CD8-positive, alpha-beta memory T cell (primary cell): ENCODE data around the gene SPATA6L. TPM values are rescaled to one million over a fixed set of nuclear protein-coding genes. Genes with fewer than 3 reads are reported as not detected.

Experiments used
- CTCF ChIA-PET: fragments of 350-600 bp; sonication (Branson Sonifier 250); formaldehyde crosslinking; loops from one replicate; lab custom pipeline; 2021; ENCODE audit warnings: antibody characterized with exemption; lab: Charles Lee
- POLR2A ChIA-PET: fragments of 350-600 bp; sonication (Branson Sonifier 250); formaldehyde crosslinking; loops from one replicate; lab custom pipeline; 2021; ENCODE audit warnings: antibody characterized with exemption; lab: Charles Lee
- DNase-seq, 5 donors: peaks; one replicate each; pipeline versions ENCODE4 v3.0.0 to v3.0.0-alpha.2; 2020 to 2022; ENCODE audit warnings: mixed read lengths in 1 of 5
- H3K27ac ChIP-seq: one replicate; pipeline ENCODE4 v1.7.0; 2013; ENCODE audit warnings: low read depth, mild to moderate bottlenecking, low read length, moderate library complexity
- H3K27me3 ChIP-seq: 2 replicates; pipeline ENCODE4 v1.7.0; 2013; ENCODE audit warnings: low read length, mild to moderate bottlenecking; ENCODE audit not compliant: insufficient read depth, poor library complexity, severe bottlenecking
- H3K36me3 ChIP-seq: 2 replicates; pipeline ENCODE4 v1.7.0; 2013; ENCODE audit warnings: mild to moderate bottlenecking, low read length, moderate library complexity; ENCODE audit not compliant: insufficient read depth
- H3K4me1 ChIP-seq: 2 replicates; pipeline ENCODE4 v1.7.0; 2013; ENCODE audit warnings: mild to moderate bottlenecking, low read length, moderate library complexity; ENCODE audit not compliant: insufficient read depth
- H3K4me3 ChIP-seq: 2 replicates; pipeline ENCODE4 v1.7.0; 2013; ENCODE audit warnings: mild to moderate bottlenecking, low read length
- H3K9me3 ChIP-seq: 2 replicates; pipeline ENCODE4 v1.7.0; 2013; ENCODE audit warnings: mild to moderate bottlenecking, low read length
- H3K27ac Mint-ChIP-seq, 8 donors: one replicate each; pipeline ENCODE4 v1.8.0; 2020 to 2021; ENCODE audit warnings: mixed read lengths in 8 of 8, mild to moderate bottlenecking in 6 of 8, inconsistent platforms in 3 of 8, moderate library complexity in 3 of 8
- H3K27me3 Mint-ChIP-seq, 2 donors: one replicate each; pipeline ENCODE4 v1.8.0; 2020 to 2021; ENCODE audit warnings: mixed read lengths in 2 of 2, mild to moderate bottlenecking in 1 of 2, moderate library complexity in 1 of 2
- H3K36me3 Mint-ChIP-seq, 3 donors: one replicate each; pipeline ENCODE4 v1.8.0; 2020 to 2021; ENCODE audit warnings: mixed read lengths in 3 of 3, inconsistent platforms in 1 of 3, mild to moderate bottlenecking in 1 of 3
- H3K4me1 Mint-ChIP-seq, 3 donors: one replicate each; pipeline ENCODE4 v1.8.0; 2020 to 2021; ENCODE audit warnings: mixed read lengths in 3 of 3, inconsistent platforms in 1 of 3, mild to moderate bottlenecking in 1 of 3
- H3K4me3 Mint-ChIP-seq, 7 donors: one replicate each; pipeline ENCODE4 v1.8.0; 2020 to 2021; ENCODE audit warnings: mixed read lengths in 7 of 7, mild to moderate bottlenecking in 6 of 7, moderate library complexity in 4 of 7, inconsistent platforms in 2 of 7
- H3K9me3 Mint-ChIP-seq, 5 donors: one replicate each; pipeline ENCODE4 v1.8.0; 2020 to 2022; ENCODE audit warnings: mixed read lengths in 5 of 5, mild to moderate bottlenecking in 3 of 5, moderate library complexity in 2 of 5, inconsistent platforms in 1 of 5
- polyA plus RNA-seq: library from polyadenylated mRNA; unstranded; fragments of 300-500 nt; fragmentation: Illumina TruSeq; gene quantifications from one replicate; pipeline ENCODE4 v1.2.3, GENCODE V29; 2021
- total RNA-seq, 2 experiments: library from RNA; stranded (reverse); gene quantifications; one replicate each; pipeline ENCODE4 v1.2.3, GENCODE V29; 2021

The SPATA6L gene
- total RNA-seq (under 1 TPM; 0.51 to 0.96 TPM), polyA plus RNA-seq (0.14 TPM)

GRCh38 chr9:4666042-4666699 is at the start of gene SPATA6L:
Gene SPATA6L (minus strand): TSS chr9:4666480. CDS start chr9:4666250, 230 bp downstream.
- CTCF ChIA-PET, result interaction anchor here (1.0 to 2.0 kb wide), 5 partner anchors 10 to 112 kb away, joined by 3 to 8 read pairs (median 3); partner anchors contain the start of gene CDC37L1
- Histone ChIP-seq H3K9me3 (no peaks in the 10 kb centered on the region), H3K27ac (no peak within 1 kb of the TSS), H3K36me3 (no peaks in the 10 kb centered on the region), H3K4me3 (peak within 1 kb of the TSS; percentile 58), H3K4me1 (peaks cover 57% of the 10 kb centered on the region), H3K27me3 (no peaks in the 10 kb centered on the region)
- Mint-ChIP-seq H3K9me3 (no peaks in the 10 kb centered on the region), H3K27me3 (peaks cover 0 to 9% of the 10 kb centered on the region in 2 donors), H3K4me1 (peaks cover 58 to 72% (median 70%) of the 10 kb centered on the region in 3 donors), H3K36me3 (peaks cover 0 to 5% (median 4%) of the 10 kb centered on the region in 3 donors), H3K4me3 (peak within 1 kb of the TSS; percentile 81 to 91 (median 88)), H3K27ac (peak within 1 kb of the TSS; percentile 60 to 93 (median 80))
- POLR2A ChIA-PET, result interaction anchor here (0.6 to 3.0 kb wide), 3 partner anchors 13 to 74 kb away, joined by 3 to 15 read pairs (median 14); partner anchors contain the start of genes AK3 and CDC37L1
- DNase-seq, result peak; percentile 20 to 67 (median 33)

- no peak overlapping the region for H3K4me3 ChIP-seq
- H3K4me1 ChIP-seq, result no peaks in the 10 kb centered on the region
- H3K27ac ChIP-seq, result no peak overlapping the region
- H3K4me3 Mint-ChIP-seq, result no peak overlapping the region
- CTCF ChIA-PET, result no interaction called here
- POLR2A ChIA-PET, result interaction anchor here (0.6 to 0.9 kb wide), 2 partner anchors 52 to 1229 kb away, joined by 3 read pairs; partner anchors contain the start of gene PLPP6
- peaks cover 31% of the 10 kb centered on the region for H3K36me3 ChIP-seq
- H3K9me3 ChIP-seq, result no peaks in the 10 kb centered on the region
- peak overlapping the region in 2 of 8 donors; percentile 0 to 87 for H3K27ac Mint-ChIP-seq
- H3K36me3 Mint-ChIP-seq, result peaks cover 0 to 83% (median 21%) of the 10 kb centered on the region in 3 donors
- DNase-seq, result no peak
- H3K27me3 Mint-ChIP-seq, result no peaks in the 10 kb centered on the region
- no peaks in the 10 kb centered on the region for H3K27me3 ChIP-seq
- no peaks in the 10 kb centered on the region for H3K9me3 Mint-ChIP-seq
- H3K4me1 Mint-ChIP-seq, result no peaks in the 10 kb centered on the region
These were observed 48.2 kb upstream of the SPATA6L start for GRCh38 chr9:4714266-4715016.

- no peak overlapping the region for H3K27ac ChIP-seq
- Mint-ChIP-seq H3K4me3 (no peak overlapping the region), H3K9me3 (no peaks in the 10 kb centered on the region), H3K4me1 (no peaks in the 10 kb centered on the region), H3K36me3 (peaks cover 5 to 83% (median 18%) of the 10 kb centered on the region in 3 donors), H3K27me3 (no peaks in the 10 kb centered on the region), H3K27ac (peak overlapping the region in 3 of 8 donors; percentile 0 to 59 (median 10))
- no peaks in the 10 kb centered on the region for H3K9me3 ChIP-seq
- H3K36me3 ChIP-seq, result peaks cover 30% of the 10 kb centered on the region
- no peak overlapping the region for H3K4me3 ChIP-seq
- ChIA-PET POLR2A (no interaction called here), CTCF (no interaction called here)
- no peaks in the 10 kb centered on the region for H3K27me3 ChIP-seq
- DNase-seq, result no peak
- no peaks in the 10 kb centered on the region for H3K4me1 ChIP-seq
These were observed 47.6 kb upstream of the SPATA6L start for GRCh38 chr9:4713849-4714248.

GRCh38 chr9:4709380-4709779 is 43.1 kb upstream of the SPATA6L start:
- H3K4me3 Mint-ChIP-seq, result no peak overlapping the region
- H3K27me3 Mint-ChIP-seq, result no peaks in the 10 kb centered on the region
- H3K9me3 Mint-ChIP-seq, result no peaks in the 10 kb centered on the region
- Histone ChIP-seq H3K27ac (no peak overlapping the region), H3K4me3 (no peak overlapping the region), H3K27me3 (no peaks in the 10 kb centered on the region), H3K9me3 (no peaks in the 10 kb centered on the region), H3K36me3 (no peaks in the 10 kb centered on the region), H3K4me1 (no peaks in the 10 kb centered on the region)
- no peak for DNase-seq
- CTCF ChIA-PET, result no interaction called here
- POLR2A ChIA-PET, result no interaction called here
- peaks cover 5 to 69% (median 11%) of the 10 kb centered on the region in 3 donors for H3K36me3 Mint-ChIP-seq
- peak overlapping the region in 1 of 8 donors; percentile 27 for H3K27ac Mint-ChIP-seq
- peaks cover 4 to 7% (median 5%) of the 10 kb centered on the region in 3 donors for H3K4me1 Mint-ChIP-seq

- peaks cover 16% of the 10 kb centered on the region for H3K36me3 ChIP-seq
- no peaks in the 10 kb centered on the region for H3K9me3 Mint-ChIP-seq
These were observed 40.8 kb upstream of the SPATA6L start for GRCh38 chr9:4706971-4707622.

GRCh38 chr9:4706021-4706420 is 39.7 kb upstream of the SPATA6L start:
- CTCF ChIA-PET, result no interaction called here
- Histone ChIP-seq H3K36me3 (peaks cover 21% of the 10 kb centered on the region), H3K9me3 (no peaks in the 10 kb centered on the region), H3K27ac (no peak overlapping the region), H3K4me1 (no peaks in the 10 kb centered on the region), H3K27me3 (no peaks in the 10 kb centered on the region), H3K4me3 (no peak overlapping the region)
- POLR2A ChIA-PET, result no interaction called here
- Mint-ChIP-seq H3K4me1 (peaks cover 5 to 14% (median 7%) of the 10 kb centered on the region in 3 donors), H3K9me3 (no peaks in the 10 kb centered on the region), H3K27ac (peak overlapping the region in 7 of 8 donors; percentile 24 to 95 (median 39)), H3K36me3 (peaks cover 13 to 71% (median 16%) of the 10 kb centered on the region in 3 donors), H3K27me3 (no peaks in the 10 kb centered on the region), H3K4me3 (no peak overlapping the region)
- DNase-seq, result no peak

More at GRCh38 chr9:4706971-4707622, 40.8 kb upstream of the SPATA6L start:
- Mint-ChIP-seq H3K27ac (peak overlapping the region in 5 of 8 donors; percentile 13 to 81 (median 43)), H3K4me3 (no peak overlapping the region), H3K36me3 (peaks cover 6 to 72% (median 11%) of the 10 kb centered on the region in 3 donors), H3K4me1 (peaks cover 4 to 7% (median 5%) of the 10 kb centered on the region in 3 donors), H3K27me3 (no peaks in the 10 kb centered on the region)
- no peak for DNase-seq
- Histone ChIP-seq H3K9me3 (no peaks in the 10 kb centered on the region), H3K27me3 (no peaks in the 10 kb centered on the region), H3K4me3 (no peak overlapping the region), H3K27ac (no peak overlapping the region), H3K4me1 (no peaks in the 10 kb centered on the region)
- POLR2A ChIA-PET, result no interaction called here
- CTCF ChIA-PET, result interaction anchor here (1.1 kb wide), 1 partner anchor 52 kb away, joined by 4 read pairs; no protein-coding TSS in a partner anchor

- no peaks in the 10 kb centered on the region for H3K27me3 ChIP-seq
- ChIA-PET POLR2A (no interaction called here), CTCF (no interaction called here)
- H3K9me3 ChIP-seq, result no peaks in the 10 kb centered on the region
- DNase-seq, result no peak
- no peaks in the 10 kb centered on the region for H3K27me3 Mint-ChIP-seq
- H3K9me3 Mint-ChIP-seq, result no peaks in the 10 kb centered on the region
- H3K4me3 Mint-ChIP-seq, result no peak overlapping the region
- H3K27ac ChIP-seq, result no peak overlapping the region
- peaks cover 5 to 15% (median 7%) of the 10 kb centered on the region in 3 donors for H3K4me1 Mint-ChIP-seq
- H3K36me3 Mint-ChIP-seq, result peaks cover 11 to 74% (median 21%) of the 10 kb centered on the region in 3 donors
- peak overlapping the region in 3 of 8 donors; percentile 6 to 57 (median 15) for H3K27ac Mint-ChIP-seq
- H3K36me3 ChIP-seq, result peaks cover 26% of the 10 kb centered on the region
- H3K4me1 ChIP-seq, result no peaks in the 10 kb centered on the region
- no peak overlapping the region for H3K4me3 ChIP-seq
These were observed 37.8 kb upstream of the SPATA6L start for GRCh38 chr9:4704129-4704528.
